ENCODE results near the gene TMEM98.
"Not testable (repeated sequence)": the region's sequence is repeated elsewhere in the genome, so short reads cannot be mapped to it uniquely, and the experiment has no call there.

TMEM98 gene

DNA sequence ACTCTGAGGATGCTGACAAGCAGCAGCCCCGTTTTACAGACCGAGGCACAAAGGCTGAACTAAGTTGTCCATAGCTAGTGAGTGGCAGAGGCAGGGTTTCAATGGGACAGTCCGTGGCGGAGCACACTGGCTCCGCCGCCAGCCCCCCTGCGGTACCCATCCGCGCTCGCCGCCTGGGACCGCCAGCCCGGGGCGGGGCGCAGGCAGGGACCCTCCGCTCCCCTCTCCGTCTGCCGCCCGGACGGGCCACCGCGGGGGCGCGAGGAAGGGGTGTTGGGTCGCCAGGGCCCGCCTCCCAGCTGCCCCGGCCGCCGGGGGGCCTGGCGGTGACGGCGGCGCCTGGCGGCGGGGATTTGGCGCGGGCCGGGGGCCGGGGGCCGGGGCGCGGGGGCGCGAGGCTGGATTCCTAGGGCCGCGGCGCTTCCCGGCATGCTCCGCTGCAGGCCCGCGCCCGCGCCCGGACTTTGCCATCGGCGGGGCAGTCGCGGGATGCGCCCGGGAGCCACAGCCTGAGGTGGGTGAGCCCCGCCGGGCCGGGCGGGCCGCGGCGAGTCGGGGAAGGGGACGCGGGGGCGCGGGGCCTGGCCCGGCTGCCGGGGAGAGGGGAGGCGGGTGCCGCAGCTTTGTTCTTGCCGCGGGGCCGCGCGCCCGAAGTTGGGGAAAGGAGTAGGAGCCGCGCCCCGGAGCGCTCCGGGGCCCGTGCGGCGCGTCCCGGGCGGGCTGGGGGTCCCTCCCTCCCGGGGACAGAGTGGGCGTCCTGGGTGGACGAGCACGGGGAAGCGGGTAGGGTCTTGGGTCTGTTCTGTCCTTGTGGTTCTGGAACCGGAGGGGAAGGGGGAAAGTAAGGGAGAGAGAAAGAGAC, at the start of gene TMEM98:
TMEM98 (plus strand) TSS at position 430 of the 862 bp plus-strand sequence. CDS start 3,376 bp downstream, outside the sequence.
- DNase-seq = no peak

GRCh38 chr17:32878211-32878610, 49.7 kb upstream of the TMEM98 start:
- DNase-seq = no peak

GRCh38 chr17:32879134-32879533, 48.8 kb upstream of the TMEM98 start:
- no peak for DNase-seq

DNA sequence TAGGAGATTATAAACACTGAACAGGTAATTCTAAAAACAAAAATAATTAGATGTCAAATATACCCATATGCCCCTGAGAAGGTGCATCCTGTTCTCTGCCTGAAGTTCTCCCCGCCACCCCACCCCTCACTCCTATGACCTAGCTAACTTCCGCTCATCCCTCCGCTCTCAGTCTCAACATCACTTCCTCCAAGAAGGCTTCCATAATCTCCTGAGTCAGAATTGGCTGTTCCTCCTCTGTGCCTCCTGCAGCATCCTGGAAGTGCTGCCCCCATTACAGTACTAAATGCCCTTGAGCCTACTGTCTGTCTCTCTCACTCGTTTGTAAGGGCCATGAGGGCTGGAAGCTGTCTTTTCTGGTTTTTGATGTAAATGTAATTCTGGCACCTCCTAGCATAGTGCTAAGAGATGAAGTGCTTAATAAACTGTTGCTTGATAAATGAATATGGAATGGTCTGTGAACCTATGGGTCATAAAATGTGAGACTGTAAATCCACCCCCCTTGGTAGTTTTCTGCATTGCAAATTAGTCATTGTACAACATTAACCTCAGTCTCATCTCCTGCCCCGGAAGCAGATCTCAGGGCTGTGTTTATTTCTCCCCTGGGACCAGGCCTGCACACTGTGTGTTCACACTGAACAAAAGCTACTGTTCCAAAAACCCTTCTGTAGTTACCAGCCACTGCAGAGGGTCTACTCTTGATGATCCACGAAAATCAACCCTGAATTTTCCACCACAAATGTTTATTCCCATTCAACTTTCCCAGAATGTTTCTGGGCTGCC, 47.1 kb upstream of the TMEM98 start:
- DNase-seq = no peak

GRCh38 chr17:32882029-32882428, 45.9 kb upstream of the TMEM98 start:
- DNase-seq = no peak

- DNase-seq = peak; percentile 15 to 30
Measured at GRCh38 chr17:32882734-32883133, 45.2 kb upstream of the TMEM98 start.

DNA sequence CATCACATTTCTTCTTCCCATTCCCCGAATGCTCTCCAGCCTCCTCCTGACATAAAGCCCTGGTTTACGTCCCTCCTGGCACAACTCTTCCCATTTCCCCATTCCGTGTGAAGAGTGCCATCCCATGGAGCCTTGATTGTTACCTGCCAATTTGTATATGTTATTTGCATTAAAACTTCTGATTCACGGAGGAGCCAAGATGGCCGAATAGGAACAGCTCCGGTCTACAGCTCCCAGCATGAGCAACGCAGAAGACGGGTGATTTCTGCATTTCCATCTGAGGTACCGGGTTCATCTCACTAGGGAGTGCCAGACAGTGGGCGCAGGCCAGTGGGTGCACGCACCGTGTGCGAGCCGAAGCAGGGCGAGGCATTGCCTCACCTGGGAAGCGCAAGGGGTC, 41.0 kb upstream of the TMEM98 start:
- DNase-seq = not testable (repeated sequence)

GRCh38 chr17:32887410-32887809, 40.5 kb upstream of the TMEM98 start:
- not testable (repeated sequence) for DNase-seq

DNA sequence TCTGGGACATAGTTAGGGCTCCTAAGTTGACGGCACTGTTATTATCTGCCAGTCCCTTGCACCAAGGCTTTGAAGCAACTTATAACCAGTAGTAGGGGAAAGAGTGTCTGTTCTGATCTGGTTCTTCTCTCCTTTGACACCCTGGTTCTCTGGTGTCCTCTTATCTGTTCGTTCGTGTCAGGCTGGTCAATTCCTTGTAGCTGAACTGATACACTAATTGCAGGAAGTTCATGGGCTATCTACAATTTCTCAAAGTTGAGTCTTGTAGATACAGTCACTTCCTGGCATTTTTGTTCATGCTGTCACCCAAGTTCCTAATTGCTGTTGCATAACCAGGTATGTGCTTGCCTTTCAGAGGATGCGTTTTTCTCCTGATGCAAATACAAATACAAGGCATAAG, 33.7 kb upstream of the TMEM98 start:
- no peak for DNase-seq

DNA sequence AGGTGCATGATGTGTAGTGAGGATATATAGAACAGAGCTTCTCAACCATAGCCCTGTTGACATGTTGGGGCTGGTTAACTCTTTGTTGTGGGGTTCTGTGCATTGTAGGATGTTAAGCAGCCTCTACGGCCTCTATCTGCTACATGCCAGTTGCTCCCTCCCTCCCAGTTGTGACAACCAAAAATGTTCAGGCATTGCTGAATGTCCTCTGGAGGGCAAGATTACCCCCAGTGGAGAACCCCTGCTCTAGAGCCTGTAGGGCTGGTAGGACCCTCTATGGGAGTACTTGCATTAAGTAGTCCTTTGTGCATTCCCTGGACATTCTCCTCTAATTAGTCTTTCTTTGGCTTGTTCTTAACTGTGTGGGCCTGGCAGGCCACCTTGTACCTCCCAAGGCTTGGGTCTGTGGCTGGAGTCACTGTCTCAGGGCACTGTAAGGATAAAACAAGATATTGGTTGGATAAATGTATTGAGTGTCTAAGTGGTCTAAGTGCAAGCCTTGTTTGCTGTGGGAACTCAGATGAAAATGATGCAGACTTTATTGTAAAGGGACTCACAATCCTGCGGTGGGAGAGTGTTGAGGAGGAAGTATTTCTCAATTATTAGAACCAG, 31.2 kb upstream of the TMEM98 start:
- DNase-seq = no peak

- no peak for DNase-seq
Measured at GRCh38 chr17:32899236-32900013, 28.5 kb upstream of the TMEM98 start.

GRCh38 chr17:32901743-32902142, 26.2 kb upstream of the TMEM98 start:
- DNase-seq = no peak

DNA sequence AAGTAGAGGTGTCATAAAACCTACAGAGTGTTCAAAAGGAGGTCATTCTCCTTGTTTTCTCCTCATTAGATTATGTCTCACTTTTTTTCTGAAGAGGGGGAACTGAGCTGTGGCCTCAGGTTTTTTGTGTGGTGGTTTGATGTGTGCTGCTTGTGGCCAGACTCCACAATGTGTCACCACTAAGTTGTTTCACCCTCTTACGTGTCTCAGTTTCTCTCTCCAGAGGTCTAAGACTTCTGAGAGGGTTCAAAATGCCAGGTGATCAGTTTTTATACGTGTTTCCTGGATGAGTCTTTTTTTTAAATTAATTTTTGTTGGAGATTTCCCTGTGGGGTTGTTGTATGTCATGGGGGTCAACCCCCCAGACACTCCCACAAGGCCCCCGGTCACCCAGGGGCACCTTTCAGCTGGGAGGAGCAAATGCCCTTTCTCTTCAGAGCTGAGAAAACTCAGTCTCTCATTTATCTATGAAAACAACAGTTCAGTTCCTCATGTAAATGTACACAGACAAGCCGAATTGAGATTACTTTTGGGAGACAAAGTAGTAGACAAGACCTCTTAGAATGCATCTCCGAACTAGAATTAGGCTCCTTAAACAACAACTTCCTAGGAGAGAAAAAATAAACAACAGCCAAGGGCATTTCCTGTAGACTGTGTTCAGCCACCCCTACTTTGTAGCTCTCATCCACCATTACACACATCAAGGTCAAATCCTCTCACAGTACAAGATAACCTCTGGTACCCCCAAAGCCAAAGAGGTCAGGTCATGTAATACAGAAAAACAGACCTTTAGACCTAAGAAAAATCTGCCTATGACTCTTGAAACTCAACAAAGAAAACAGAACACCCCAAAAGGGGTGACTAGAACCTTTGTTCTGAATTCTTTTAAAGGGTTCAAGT, 23.9 kb upstream of the TMEM98 start:
- peak in 1 of 2 donors; percentile 9 for DNase-seq

GRCh38 chr17:32904891-32905290, 23.1 kb upstream of the TMEM98 start:
- no peak for DNase-seq

DNA sequence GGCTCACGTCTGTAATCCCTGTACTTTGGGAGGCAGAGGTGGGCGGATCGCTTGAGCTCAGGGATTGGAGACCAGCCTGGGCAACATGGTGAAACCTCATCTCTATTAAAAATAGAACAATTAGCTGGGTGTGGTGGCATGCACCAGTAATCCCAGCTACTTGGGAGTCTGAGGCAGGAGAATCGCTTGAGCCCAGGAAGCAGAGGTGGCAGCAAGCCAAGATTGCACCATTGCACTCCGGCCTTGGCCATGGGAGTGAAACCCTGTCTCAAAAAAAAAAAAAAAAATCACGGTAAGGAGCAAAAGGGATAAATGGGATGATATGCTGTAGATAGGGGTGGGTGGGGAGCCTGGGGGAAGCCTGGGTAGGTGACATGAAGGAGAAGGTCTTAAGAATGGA, 20.4 kb upstream of the TMEM98 start:
- no peak for DNase-seq

- peak; percentile 53 to 66 for DNase-seq
Measured at GRCh38 chr17:32909787-32910369, 18.1 kb upstream of the TMEM98 start.

DNA sequence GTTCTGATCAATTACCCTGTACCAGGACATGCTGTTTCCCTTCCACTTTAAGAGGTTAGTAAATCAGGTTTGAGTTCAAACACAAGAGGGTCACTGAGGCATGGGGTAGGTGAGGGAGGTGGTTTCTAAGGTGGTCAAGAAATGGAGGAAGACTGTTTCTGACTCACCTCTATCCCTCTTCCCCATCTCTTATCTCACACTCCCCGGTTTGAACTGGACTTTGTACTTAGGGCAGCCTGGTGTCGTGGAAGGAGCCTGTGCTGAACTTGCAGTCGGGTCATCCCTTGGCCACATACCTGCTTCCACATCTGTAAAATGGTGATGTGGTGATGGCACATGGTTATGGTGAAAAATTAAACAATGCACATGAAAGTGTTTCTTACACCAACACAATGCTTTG, 17.2 kb upstream of the TMEM98 start:
- no peak for DNase-seq

GRCh38 chr17:32912218-32912897, 15.6 kb upstream of the TMEM98 start:
- DNase-seq = no peak

GRCh38 chr17:32913593-32913992, 14.4 kb upstream of the TMEM98 start:
- no peak for DNase-seq

DNA sequence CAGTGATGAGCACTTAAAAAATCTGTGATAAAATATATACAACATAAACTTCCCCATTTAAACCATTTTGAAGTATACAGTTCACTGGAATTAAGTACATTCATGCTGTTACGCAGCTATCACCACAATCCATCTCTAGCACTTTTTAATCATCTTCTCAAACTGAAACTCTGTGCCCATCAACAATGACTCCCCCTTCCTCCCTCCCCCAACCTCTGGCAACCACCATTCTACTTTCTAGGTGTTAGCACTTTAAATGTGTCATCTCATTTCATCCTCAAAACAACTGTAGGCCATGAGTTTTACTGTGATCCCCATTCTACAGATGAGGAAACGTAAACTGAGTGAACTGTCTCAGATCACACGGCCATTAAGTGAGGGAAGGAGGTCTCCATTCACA, 13.8 kb upstream of the TMEM98 start:
- peak; percentile 18 to 20 for DNase-seq

GRCh38 chr17:32915245-32915644, 12.7 kb upstream of the TMEM98 start:
- DNase-seq = no peak

All from stimulated activated CD4-positive, alpha-beta T cell treated with anti-CD3 and anti-CD28 coated beads, Interleukin-2, amount 100 ng/mL, for 48 hours (primary cell).